ENCODE data around the gene C12orf50.
"Not testable (repeated sequence)": the region's sequence is repeated elsewhere in the genome, so short reads cannot be mapped to it uniquely, and the experiment has no call there.

Gene C12orf50

DNA sequence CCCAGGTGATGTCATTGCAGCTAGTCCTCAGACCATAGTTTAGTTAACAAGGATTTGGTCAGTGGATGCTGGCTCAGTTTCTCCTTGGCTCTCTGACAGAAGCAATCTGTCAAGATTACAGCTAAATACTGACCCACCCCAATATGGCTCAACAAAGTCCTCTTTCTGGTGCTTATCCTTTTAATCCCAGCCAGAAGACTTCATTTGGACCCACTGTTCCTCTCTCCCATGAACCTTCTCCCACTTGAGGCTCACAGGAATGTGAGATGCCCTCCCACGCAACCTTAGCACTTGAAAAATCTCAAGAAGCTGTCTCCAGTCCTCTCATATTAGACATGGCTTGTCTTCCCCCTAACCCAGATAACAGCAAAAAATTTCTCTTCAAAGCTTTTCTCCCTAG is 47.7 kb downstream of the C12orf50 start:
- Histone ChIP-seq H3K4me3 (IDR thresholded peaks at IDR 0.05; ENCODE audit: insufficient read depth, low read depth, low read length) (no peak overlapping the region), H3K9ac (no peak overlapping the region), H3K4me1 (ENCODE audit: low read depth, poor library complexity, severe bottlenecking) (no peaks in the 10 kb centered on the region), H3K79me2 (ENCODE audit: insufficient read depth, low read depth) (no peaks in the 10 kb centered on the region), H3K27me3 (ENCODE audit: insufficient read depth, low read depth) (no peaks in the 10 kb centered on the region), H2AFZ (ENCODE audit: low read depth) (no peak overlapping the region), H4K20me1 (ENCODE audit: insufficient read depth) (no peaks in the 10 kb centered on the region), H3K36me3 (ENCODE audit: insufficient read depth) (no peaks in the 10 kb centered on the region), H3K4me2 (no peak overlapping the region), H3K27ac (no peak overlapping the region)
- TF ChIP-seq, protein P1, sequence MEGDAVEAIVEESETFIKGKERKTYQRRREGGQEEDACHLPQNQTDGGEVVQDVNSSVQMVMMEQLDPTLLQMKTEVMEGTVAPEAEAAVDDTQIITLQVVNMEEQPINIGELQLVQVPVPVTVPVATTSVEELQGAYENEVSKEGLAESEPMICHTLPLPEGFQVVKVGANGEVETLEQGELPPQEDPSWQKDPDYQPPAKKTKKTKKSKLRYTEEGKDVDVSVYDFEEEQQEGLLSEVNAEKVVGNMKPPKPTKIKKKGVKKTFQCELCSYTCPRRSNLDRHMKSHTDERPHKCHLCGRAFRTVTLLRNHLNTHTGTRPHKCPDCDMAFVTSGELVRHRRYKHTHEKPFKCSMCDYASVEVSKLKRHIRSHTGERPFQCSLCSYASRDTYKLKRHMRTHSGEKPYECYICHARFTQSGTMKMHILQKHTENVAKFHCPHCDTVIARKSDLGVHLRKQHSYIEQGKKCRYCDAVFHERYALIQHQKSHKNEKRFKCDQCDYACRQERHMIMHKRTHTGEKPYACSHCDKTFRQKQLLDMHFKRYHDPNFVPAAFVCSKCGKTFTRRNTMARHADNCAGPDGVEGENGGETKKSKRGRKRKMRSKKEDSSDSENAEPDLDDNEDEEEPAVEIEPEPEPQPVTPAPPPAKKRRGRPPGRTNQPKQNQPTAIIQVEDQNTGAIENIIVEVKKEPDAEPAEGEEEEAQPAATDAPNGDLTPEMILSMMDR (conservative IDR thresholded peaks at IDR 0.05; ENCODE audit: low read depth, low read length) = no peak

DNA sequence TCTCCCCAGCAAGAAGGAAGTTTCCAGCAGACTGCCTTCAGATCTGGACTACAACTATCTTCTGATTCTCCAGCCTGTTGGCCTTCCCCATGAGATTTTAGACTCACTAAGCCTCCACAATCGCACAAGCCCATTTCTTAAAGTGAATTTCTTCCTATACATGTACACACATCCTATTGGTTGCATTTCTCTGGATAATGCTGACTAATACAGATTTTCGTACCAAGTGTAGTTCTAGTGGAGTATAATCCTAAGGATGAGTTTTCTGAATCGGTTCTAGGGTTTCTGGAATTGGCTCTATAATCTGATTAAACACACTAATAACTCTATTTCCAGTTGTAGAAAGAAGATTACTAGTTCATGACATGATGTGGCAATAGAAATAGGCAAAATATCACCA is 53.3 kb downstream of the C12orf50 start:
- no peak overlapping the region for H3K9ac ChIP-seq
- no peak overlapping the region for H2AFZ ChIP-seq (ENCODE audit: low read depth)
- H3K27me3 ChIP-seq (ENCODE audit: insufficient read depth, low read depth) = no peaks in the 10 kb centered on the region
- no peak overlapping the region for H3K4me3 ChIP-seq (IDR thresholded peaks at IDR 0.05; ENCODE audit: insufficient read depth, low read depth, low read length)
- H3K79me2 ChIP-seq (ENCODE audit: insufficient read depth, low read depth) = no peaks in the 10 kb centered on the region
- no peak overlapping the region for H3K27ac ChIP-seq
- H3K36me3 ChIP-seq (ENCODE audit: insufficient read depth) = no peaks in the 10 kb centered on the region
- H3K4me1 ChIP-seq (ENCODE audit: low read depth, poor library complexity, severe bottlenecking) = no peaks in the 10 kb centered on the region
- no peak overlapping the region for H3K4me2 ChIP-seq
- no peaks in the 10 kb centered on the region for H4K20me1 ChIP-seq (ENCODE audit: insufficient read depth)
- TF ChIP-seq, protein P1 (conservative IDR thresholded peaks at IDR 0.05; ENCODE audit: low read depth, low read length) = no peak

DNA sequence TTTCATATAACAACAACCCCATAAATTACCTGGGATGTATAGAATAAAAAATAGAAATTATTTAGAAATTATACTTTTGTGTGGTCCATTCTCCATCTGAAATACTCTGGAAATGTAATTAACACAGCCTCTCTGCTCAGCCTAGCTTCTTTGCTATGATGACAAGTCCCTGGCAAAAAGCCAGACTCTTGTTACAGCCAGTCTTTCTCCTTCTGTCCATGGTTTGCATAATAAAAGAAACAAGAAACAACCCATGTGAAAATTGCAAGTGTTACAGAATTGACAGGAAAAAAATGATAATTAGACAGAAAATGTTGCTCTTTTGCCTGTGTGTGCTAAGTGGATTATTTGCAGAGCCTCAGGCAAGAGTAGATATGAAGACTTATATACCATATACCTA is 61.3 kb downstream of the C12orf50 start:
- H2AFZ ChIP-seq (ENCODE audit: low read depth) = no peak overlapping the region
- no peaks in the 10 kb centered on the region for H4K20me1 ChIP-seq (ENCODE audit: insufficient read depth)
- no peaks in the 10 kb centered on the region for H3K36me3 ChIP-seq (ENCODE audit: insufficient read depth)
- H3K4me2 ChIP-seq = no peak overlapping the region
- no peak overlapping the region for H3K9ac ChIP-seq
- no peaks in the 10 kb centered on the region for H3K79me2 ChIP-seq (ENCODE audit: insufficient read depth, low read depth)
- no peaks in the 10 kb centered on the region for H3K4me1 ChIP-seq (ENCODE audit: low read depth, poor library complexity, severe bottlenecking)
- no peaks in the 10 kb centered on the region for H3K27me3 ChIP-seq (ENCODE audit: insufficient read depth, low read depth)
- no peak overlapping the region for H3K4me3 ChIP-seq (IDR thresholded peaks at IDR 0.05; ENCODE audit: insufficient read depth, low read depth, low read length)
- H3K27ac ChIP-seq = no peak overlapping the region
- TF ChIP-seq, protein P1 (conservative IDR thresholded peaks at IDR 0.05; ENCODE audit: low read depth, low read length) = no peak

DNA sequence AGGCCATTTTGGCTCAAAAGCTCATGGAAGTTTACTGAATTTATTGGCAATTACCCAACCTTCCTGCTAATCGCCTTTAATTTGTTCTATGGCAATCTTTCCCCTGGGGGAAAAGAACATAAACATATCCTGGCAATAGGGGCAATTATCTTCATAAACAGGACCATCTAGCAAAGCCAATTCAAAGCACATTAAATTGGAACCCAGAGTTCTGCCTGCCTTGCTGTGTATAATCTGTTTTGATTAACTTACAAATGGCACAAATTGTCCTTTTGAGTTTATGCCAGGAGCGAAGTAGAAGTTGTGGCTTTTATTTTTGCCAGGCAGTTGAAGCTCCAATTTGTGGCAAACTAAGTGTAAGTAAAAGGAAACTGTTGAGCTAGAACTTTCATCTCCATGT is 68.6 kb downstream of the C12orf50 start:
- Histone ChIP-seq H3K4me2 (no peak overlapping the region), H3K27me3 (ENCODE audit: insufficient read depth, low read depth) (no peaks in the 10 kb centered on the region), H2AFZ (ENCODE audit: low read depth) (no peak overlapping the region)

GRCh38 chr12:87954028-87954427 is 75.2 kb downstream of the C12orf50 start:
- not testable (repeated sequence) for H4K20me1 ChIP-seq (ENCODE audit: insufficient read depth); H2AFZ ChIP-seq (ENCODE audit: low read depth); H3K9ac ChIP-seq; H3K4me1 ChIP-seq (ENCODE audit: low read depth, poor library complexity, severe bottlenecking); H3K79me2 ChIP-seq (ENCODE audit: insufficient read depth, low read depth); H3K36me3 ChIP-seq (ENCODE audit: insufficient read depth); H3K27me3 ChIP-seq (ENCODE audit: insufficient read depth, low read depth); H3K4me2 ChIP-seq; H3K4me3 ChIP-seq (IDR thresholded peaks at IDR 0.05; ENCODE audit: insufficient read depth, low read depth, low read length); H3K27ac ChIP-seq

More for the DNA sequence above, 68.6 kb downstream of the C12orf50 start:
- Histone ChIP-seq H3K79me2 (ENCODE audit: insufficient read depth, low read depth) (no peaks in the 10 kb centered on the region), H3K4me3 (IDR thresholded peaks at IDR 0.05; ENCODE audit: insufficient read depth, low read depth, low read length) (no peak overlapping the region), H3K9ac (no peak overlapping the region), H3K27ac (no peak overlapping the region), H4K20me1 (ENCODE audit: insufficient read depth) (no peaks in the 10 kb centered on the region), H3K4me1 (ENCODE audit: low read depth, poor library complexity, severe bottlenecking) (no peaks in the 10 kb centered on the region), H3K36me3 (ENCODE audit: insufficient read depth) (no peaks in the 10 kb centered on the region)
- TF ChIP-seq, protein P1 (conservative IDR thresholded peaks at IDR 0.05; ENCODE audit: low read depth, low read length) = no peak
